GM23248 (cell line): ENCODE measurements around the gene TVP23A. TPM values are rescaled to one million over a fixed set of nuclear protein-coding genes. Genes with fewer than 3 reads are reported as not detected.

Experiments used
- DNase-seq: peaks from one replicate; pipeline ENCODE4 v3.0.0-alpha.2; 2015
- H2AFZ ChIP-seq: fragments of 200-600 bp; sonication (generic); 2 replicates; pipeline ENCODE4 v1.6.1; 2016; ENCODE audit warnings: antibody characterized with exemption
- H3F3A ChIP-seq: fragments of 200-600 bp; sonication (generic); 2 replicates; pipeline ENCODE4 v1.6.1; 2016; ENCODE audit warnings: mild to moderate bottlenecking, antibody characterized with exemption, mixed run types; ENCODE audit not compliant: insufficient read depth
- H3K27ac ChIP-seq: fragments of 200-600 bp; sonication (generic); 2 replicates; pipeline ENCODE4 v1.5.1; 2016; ENCODE audit warnings: mild to moderate bottlenecking
- H3K27me3 ChIP-seq: fragments of 200-600 bp; sonication (generic); replicated peaks from 2 replicates; pipeline ENCODE4 v1.6.1; 2016; ENCODE audit warnings: mild to moderate bottlenecking; ENCODE audit not compliant: insufficient read depth
- H3K36me3 ChIP-seq: fragments of 200-600 bp; sonication (generic); 2 replicates; pipeline ENCODE4 v1.6.1; 2016; ENCODE audit warnings: low read depth, mild to moderate bottlenecking
- H3K4me1 ChIP-seq: fragments of 200-600 bp; sonication (generic); 2 replicates; pipeline ENCODE4 v1.6.1; 2016; ENCODE audit warnings: mild to moderate bottlenecking; ENCODE audit not compliant: insufficient read depth
- H3K4me2 ChIP-seq: fragments of 200-600 bp; sonication (generic); one replicate; pipeline ENCODE4 v1.6.1; 2016; ENCODE audit warnings: mild to moderate bottlenecking; ENCODE audit not compliant: unreplicated experiment
- H3K4me3 ChIP-seq: fragments of 200-600 bp; sonication (generic); 2 replicates; pipeline ENCODE4 v1.5.1; 2016; ENCODE audit warnings: mild to moderate bottlenecking
- H3K79me2 ChIP-seq: fragments of 200-600 bp; sonication (generic); 2 replicates; pipeline ENCODE4 v1.6.1; 2016; ENCODE audit warnings: mild to moderate bottlenecking; ENCODE audit not compliant: insufficient read depth
- H3K9ac ChIP-seq: fragments of 200-600 bp; sonication (generic); 2 replicates; pipeline ENCODE4 v1.6.1; 2016; ENCODE audit warnings: mild to moderate bottlenecking
- H3K9me2 ChIP-seq: fragments of 200-600 bp; sonication (generic); 2 replicates; pipeline ENCODE4 v1.6.1; 2016; ENCODE audit warnings: mixed run types, mild to moderate bottlenecking, moderate library complexity; ENCODE audit not compliant: insufficient read depth
- H3K9me3 ChIP-seq: fragments of 200-600 bp; sonication (generic); one replicate; pipeline ENCODE4 v1.6.1; 2017; ENCODE audit warnings: low read depth
- H4K20me1 ChIP-seq: fragments of 200-600 bp; sonication (generic); 2 replicates; pipeline ENCODE4 v1.6.0; 2016; ENCODE audit not compliant: insufficient read depth
- EZH2 ChIP-seq: fragments of 200-600 bp; sonication (generic); IDR thresholded peaks from 2 replicates; pipeline ENCODE4 v1.6.1; 2018; ENCODE audit warnings: antibody characterized with exemption, mild to moderate bottlenecking; ENCODE audit not compliant: insufficient read depth, poor library complexity, severe bottlenecking
- EZH2phosphoT487 ChIP-seq: fragments of 200-600 bp; sonication (generic); IDR thresholded peaks from 2 replicates; pipeline ENCODE4 v1.6.1; 2018; ENCODE audit warnings: antibody characterized with exemption, moderate library complexity, mild to moderate bottlenecking, low read depth; ENCODE audit not compliant: insufficient read depth
- WGBS, 2 experiments: methylation state at CpG; one replicate each; pipeline ENCODE4 v1.1.6; 2015 to 2017; ENCODE audit warnings: low lambda C conversion rate in 2 of 2, low coverage in 1 of 2; ENCODE audit errors: missing lambda C conversion rate in 2 of 2; 5-methylcytosine and 5-hydroxymethylcytosine counted together
- in situ Hi-C: fragments of 300-500 bp; cut with MboI; formaldehyde crosslinking; loops from 2 replicates; pipeline ENCODE4 v1.15.0; 2020
- polyA plus RNA-seq: library from polyadenylated mRNA; unstranded; fragments of >200 nt; fragmentation: Nextera tagmentation; extraction: Ambion mirVana; gene quantifications from 2 replicates; pipeline ENCODE4 v1.2.1, GENCODE V29; 2016
- total RNA-seq: library from RNA; depleted of rRNA; stranded (reverse); fragments of >200 nt; shearing (Covaris generic); gene quantifications from 2 replicates; pipeline ENCODE4 v1.2.3, GENCODE V29; 2014

Gene TVP23A
- total and polyA plus RNA-seq, 2 experiments from 2014 or later = 0.13 TPM; not detected in 1

GRCh38 chr16:10862438-10862837 lies 43.8 kb upstream of the TVP23A start:
- 19 to 28% methylated on average over 2 of the region's 2 CpGs for WGBS, 2 experiments
- Histone ChIP-seq H3K27ac (peak overlapping the region; percentile 30; the same call in 1 of the 2 replicates), H3K4me2 (no peak overlapping the region), H3K36me3 (no peaks in the 10 kb centered on the region), H2AFZ (no peak overlapping the region), H3K4me1 (peaks cover 12% of the 10 kb centered on the region), H4K20me1 (no peaks in the 10 kb centered on the region), H3K9me3 (no peaks in the 10 kb centered on the region), H3F3A (peaks cover 20% of the 10 kb centered on the region), H3K9me2 (no peaks in the 10 kb centered on the region), H3K79me2 (no peaks in the 10 kb centered on the region), H3K4me3 (no peak overlapping the region), H3K9ac (no peak overlapping the region), H3K27me3 (no peaks in the 10 kb centered on the region)
- in situ Hi-C loops = no loop called here
- TF ChIP-seq EZH2phosphoT487 (no peak), EZH2 (no peak)
- DNase-seq = peak; percentile 97

- no peak overlapping the region for H3K9ac ChIP-seq
- H3K27me3 ChIP-seq = no peaks in the 10 kb centered on the region
- H4K20me1 ChIP-seq = no peaks in the 10 kb centered on the region
- in situ Hi-C loops = no loop called here
- WGBS, 2 experiments = 73 to 87% methylated on average over 5 to 6 of the region's 6 CpGs
- no peak overlapping the region for H2AFZ ChIP-seq
- no peak for DNase-seq
- no peak overlapping the region for H3K4me3 ChIP-seq
- H3K4me2 ChIP-seq = no peak overlapping the region
- H3K9me3 ChIP-seq = no peaks in the 10 kb centered on the region
- H3F3A ChIP-seq = peaks cover 20% of the 10 kb centered on the region
- H3K27ac ChIP-seq = no peak overlapping the region
- no peaks in the 10 kb centered on the region for H3K9me2 ChIP-seq
- no peaks in the 10 kb centered on the region for H3K79me2 ChIP-seq
- peaks cover 12% of the 10 kb centered on the region for H3K4me1 ChIP-seq
- no peaks in the 10 kb centered on the region for H3K36me3 ChIP-seq
- TF ChIP-seq EZH2 (no peak), EZH2phosphoT487 (no peak)
These were observed 41.1 kb upstream of the TVP23A start for GRCh38 chr16:10859658-10860057.

- no peak for DNase-seq
- H3K9me2 ChIP-seq = no peaks in the 10 kb centered on the region
- 36 to 42% methylated on average over 2 of the region's 2 CpGs for WGBS, 2 experiments
- peaks cover 20% of the 10 kb centered on the region for H3F3A ChIP-seq
- peaks cover 12% of the 10 kb centered on the region for H3K4me1 ChIP-seq
- no peaks in the 10 kb centered on the region for H4K20me1 ChIP-seq
- no peaks in the 10 kb centered on the region for H3K9me3 ChIP-seq
- no peak overlapping the region for H3K4me3 ChIP-seq
- no peak overlapping the region for H3K4me2 ChIP-seq
- in situ Hi-C loops = no loop called here
- no peaks in the 10 kb centered on the region for H3K36me3 ChIP-seq
- no peak overlapping the region for H3K9ac ChIP-seq
- H3K79me2 ChIP-seq = no peaks in the 10 kb centered on the region
- H3K27me3 ChIP-seq = no peaks in the 10 kb centered on the region
- no peak overlapping the region for H3K27ac ChIP-seq
- TF ChIP-seq EZH2phosphoT487 (no peak), EZH2 (no peak)
- H2AFZ ChIP-seq = no peak overlapping the region
These were observed 40.4 kb upstream of the TVP23A start for GRCh38 chr16:10859020-10859419.

- Histone ChIP-seq H3K36me3 (no peaks in the 10 kb centered on the region), H3K79me2 (no peaks in the 10 kb centered on the region), H2AFZ (no peak overlapping the region), H3K9me3 (no peaks in the 10 kb centered on the region), H3K4me2 (no peak overlapping the region), H3K9me2 (no peaks in the 10 kb centered on the region), H3K4me3 (no peak overlapping the region), H3K27ac (no peak overlapping the region), H3K27me3 (no peaks in the 10 kb centered on the region), H3K9ac (no peak overlapping the region), H4K20me1 (no peaks in the 10 kb centered on the region), H3K4me1 (peaks cover 12% of the 10 kb centered on the region), H3F3A (peaks cover 19% of the 10 kb centered on the region)
- in situ Hi-C loops = no loop called here
- TF ChIP-seq EZH2 = no peak
- TF ChIP-seq EZH2phosphoT487 = no peak
- WGBS, 2 experiments = 43 to 44% methylated on average over 1 of the region's 1 CpG
- DNase-seq = no peak
These were observed 39.6 kb upstream of the TVP23A start for GRCh38 chr16:10858203-10858602.

- Histone ChIP-seq H3K4me1 (no peaks in the 10 kb centered on the region), H3K9me3 (no peaks in the 10 kb centered on the region), H3K9me2 (no peaks in the 10 kb centered on the region), H2AFZ (no peak overlapping the region), H3K36me3 (no peaks in the 10 kb centered on the region), H3K27ac (no peak overlapping the region), H3K4me2 (no peak overlapping the region), H3K79me2 (no peaks in the 10 kb centered on the region), H3K9ac (no peak overlapping the region), H3F3A (no peaks in the 10 kb centered on the region), H3K27me3 (no peaks in the 10 kb centered on the region), H4K20me1 (no peaks in the 10 kb centered on the region), H3K4me3 (no peak overlapping the region)
- in situ Hi-C loops = no loop called here
- WGBS, 2 experiments = 80 to 88% methylated on average over 2 of the region's 2 CpGs
- DNase-seq = no peak
- no peak for TF ChIP-seq EZH2phosphoT487
These were observed 37.4 kb upstream of the TVP23A start for GRCh38 chr16:10856042-10856441.
